WTC11 (cell line): ENCODE measurements around the gene WRAP73.

Source experiments
- CBFB ChIP-seq: sonication (generic); formaldehyde crosslinking; IDR thresholded peaks from 2 replicates; pipeline ENCODE4 v1.8.1; 2022; ENCODE audit warnings: mild to moderate bottlenecking, low read depth, missing genetic modification reagents
- CTCF ChIP-seq: fragments of 200-600 bp; IDR thresholded peaks from 2 replicates; pipeline ENCODE4 v1.8.0; 2022; ENCODE audit warnings: antibody characterized with exemption
- ESRRA ChIP-seq: sonication (generic); formaldehyde crosslinking; IDR thresholded peaks from 2 replicates; pipeline ENCODE4 v1.8.1; 2022; ENCODE audit warnings: mild to moderate bottlenecking, missing genetic modification reagents, borderline replicate concordance
- FOXJ3 ChIP-seq: sonication (generic); formaldehyde crosslinking; IDR thresholded peaks from 2 replicates; pipeline ENCODE4 v1.9.0; 2021; ENCODE audit warnings: missing genetic modification reagents, mild to moderate bottlenecking, borderline replicate concordance
- MAX ChIP-seq: sonication (generic); formaldehyde crosslinking; IDR thresholded peaks from 2 replicates; pipeline ENCODE4 v1.8.0; 2022; ENCODE audit warnings: mild to moderate bottlenecking, missing genetic modification reagents
- USF1 ChIP-seq: sonication (generic); formaldehyde crosslinking; IDR thresholded peaks from 2 replicates; pipeline ENCODE4 v1.8.0; 2022; ENCODE audit warnings: mild to moderate bottlenecking, missing genetic modification reagents
- ZMAT4 ChIP-seq: fragments of 250-450 bp; sonication (Bioruptor Pico); IDR thresholded peaks from 2 replicates; pipeline ENCODE4 v1.9.0; 2021; ENCODE audit warnings: mild to moderate bottlenecking

GRCh38 chr1:3631320-3632260, 18.3 kb downstream of the WRAP73 start:
- no peak for TF ChIP-seq CBFB (CRISPR knock-in tag)
- TF ChIP-seq FOXJ3 (CRISPR knock-in tag): no peak
- no peak for TF ChIP-seq MAX
- no peak for TF ChIP-seq ESRRA (CRISPR knock-in tag)
- no peak for TF ChIP-seq ZMAT4 (CRISPR knock-in tag)
- no peak for TF ChIP-seq CTCF
- TF ChIP-seq USF1: no peak
